ENCODE measurements around the gene OR2A25.

The OR2A25 gene

DNA sequence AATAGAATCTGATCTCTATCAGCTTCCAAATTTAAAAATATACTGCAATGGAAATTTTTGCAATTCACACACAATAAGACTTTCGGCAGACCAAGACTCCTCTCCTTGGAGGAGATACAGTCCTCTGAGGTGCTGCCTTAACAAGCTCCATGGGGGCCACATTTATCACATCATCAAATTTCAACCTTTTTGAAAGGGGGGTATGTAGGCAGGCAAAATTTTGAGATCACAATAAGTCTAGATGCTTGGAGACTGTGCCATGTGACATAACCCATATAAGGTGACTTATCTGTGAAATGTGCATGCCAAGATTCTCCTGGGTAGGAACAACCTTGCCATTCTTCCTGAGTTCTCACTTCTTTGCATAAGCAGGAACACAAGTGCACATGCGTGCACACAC is 16.4 kb downstream of the OR2A25 start, which contains the start of gene OR2A12:
TSS of gene OR2A12 (plus strand) at position 301 of the 400 bp plus-strand sequence. CDS start 8,830 bp downstream, outside the sequence.
- H3K9me3 ChIP-seq (ENCODE audit: control insufficient read depth, insufficient read depth, low read length): no peaks in the 10 kb centered on the region
- no peak within 1 kb of the TSS for H3K9ac ChIP-seq (ENCODE audit: low read depth, low read length)
- H3K27me3 ChIP-seq (ENCODE audit: control insufficient read depth, insufficient read depth, low read length): no peaks in the 10 kb centered on the region
- no peak within 1 kb of the TSS for H3K4me3 ChIP-seq (ENCODE audit: low read depth, low read length)
- H3K4me1 ChIP-seq (ENCODE audit: control insufficient read depth, insufficient read depth, low read length): no peaks in the 10 kb centered on the region
- H3K36me3 ChIP-seq (ENCODE audit: control insufficient read depth, insufficient read depth, low read length): no peaks in the 10 kb centered on the region

DNA sequence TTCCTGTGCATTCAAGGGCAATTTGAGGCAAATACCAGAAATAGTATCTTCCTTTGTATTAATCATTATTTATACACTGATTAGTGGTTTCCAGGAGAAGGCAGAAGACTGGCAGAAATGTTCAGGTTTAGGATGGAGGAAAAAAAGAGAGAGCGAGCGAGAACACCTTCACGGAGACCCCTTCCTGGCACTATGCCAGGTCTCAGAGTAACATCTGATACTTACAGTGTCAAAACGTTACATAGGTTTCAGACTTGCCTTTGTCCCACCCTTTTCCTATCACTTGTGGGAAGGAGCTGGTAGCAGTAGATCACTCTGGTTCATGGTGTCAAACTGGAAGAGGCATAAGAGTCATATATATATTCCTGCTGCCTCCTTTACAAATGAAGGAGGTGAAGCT is 17.1 kb downstream of the OR2A25 start:
- no peaks in the 10 kb centered on the region for H3K36me3 ChIP-seq (ENCODE audit: control insufficient read depth, insufficient read depth, low read length)
- H3K9me3 ChIP-seq (ENCODE audit: control insufficient read depth, insufficient read depth, low read length): no peaks in the 10 kb centered on the region
- no peaks in the 10 kb centered on the region for H3K27me3 ChIP-seq (ENCODE audit: control insufficient read depth, insufficient read depth, low read length)
- no peak overlapping the region for H3K4me3 ChIP-seq (ENCODE audit: low read depth, low read length)
- H3K9ac ChIP-seq (ENCODE audit: low read depth, low read length): no peak overlapping the region
- no peaks in the 10 kb centered on the region for H3K4me1 ChIP-seq (ENCODE audit: control insufficient read depth, insufficient read depth, low read length)

DNA sequence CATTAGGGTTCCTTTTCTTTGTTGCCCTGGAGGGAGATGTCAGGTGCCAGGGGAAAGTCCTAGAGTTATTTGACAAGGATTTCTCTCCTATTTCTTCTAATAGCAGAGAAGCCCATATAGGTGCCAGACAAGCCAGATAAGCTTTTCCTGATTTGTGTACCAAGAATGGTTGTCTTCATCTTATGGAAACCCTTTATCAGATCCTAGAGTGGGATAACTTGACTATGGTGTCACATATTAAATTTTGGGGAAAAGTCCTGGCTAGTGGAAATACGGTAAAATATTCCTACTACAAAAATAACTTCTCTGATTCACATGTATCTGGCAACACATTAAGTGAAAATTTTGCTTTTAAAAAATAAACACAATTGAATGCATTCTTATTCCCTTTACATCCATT is 17.6 kb downstream of the OR2A25 start:
- Histone ChIP-seq H3K4me1 (ENCODE audit: control insufficient read depth, insufficient read depth, low read length) (no peaks in the 10 kb centered on the region), H3K27me3 (ENCODE audit: control insufficient read depth, insufficient read depth, low read length) (no peaks in the 10 kb centered on the region), H3K36me3 (ENCODE audit: control insufficient read depth, insufficient read depth, low read length) (no peaks in the 10 kb centered on the region), H3K9me3 (ENCODE audit: control insufficient read depth, insufficient read depth, low read length) (no peaks in the 10 kb centered on the region), H3K4me3 (ENCODE audit: low read depth, low read length) (no peak overlapping the region), H3K9ac (ENCODE audit: low read depth, low read length) (no peak overlapping the region)

DNA sequence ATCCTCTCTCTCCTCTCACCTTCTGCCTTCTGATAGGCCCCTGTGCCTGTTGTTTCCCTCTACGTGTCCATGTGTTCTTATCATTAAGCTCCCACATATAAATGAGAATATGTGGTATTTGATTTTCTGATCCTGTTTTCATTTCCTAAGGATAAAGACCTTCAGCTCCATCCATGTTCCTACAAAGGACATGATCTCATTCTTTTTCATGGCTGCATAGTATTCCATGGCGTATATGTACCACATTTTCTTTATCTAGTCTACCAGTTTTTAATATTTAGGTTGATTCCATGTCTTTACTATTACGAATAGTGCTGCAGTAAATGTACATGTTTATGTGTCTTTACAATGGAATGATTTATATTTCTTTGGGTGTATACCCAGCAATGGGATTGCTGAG is 21.1 kb downstream of the OR2A25 start:
- H3K4me3 ChIP-seq (ENCODE audit: low read depth, low read length): no peak overlapping the region
- H3K4me1 ChIP-seq (ENCODE audit: control insufficient read depth, insufficient read depth, low read length): no peaks in the 10 kb centered on the region
- no peaks in the 10 kb centered on the region for H3K36me3 ChIP-seq (ENCODE audit: control insufficient read depth, insufficient read depth, low read length)
- H3K27me3 ChIP-seq (ENCODE audit: control insufficient read depth, insufficient read depth, low read length): no peaks in the 10 kb centered on the region
- H3K9ac ChIP-seq (ENCODE audit: low read depth, low read length): no peak overlapping the region
- H3K9me3 ChIP-seq (ENCODE audit: control insufficient read depth, insufficient read depth, low read length): no peaks in the 10 kb centered on the region

DNA sequence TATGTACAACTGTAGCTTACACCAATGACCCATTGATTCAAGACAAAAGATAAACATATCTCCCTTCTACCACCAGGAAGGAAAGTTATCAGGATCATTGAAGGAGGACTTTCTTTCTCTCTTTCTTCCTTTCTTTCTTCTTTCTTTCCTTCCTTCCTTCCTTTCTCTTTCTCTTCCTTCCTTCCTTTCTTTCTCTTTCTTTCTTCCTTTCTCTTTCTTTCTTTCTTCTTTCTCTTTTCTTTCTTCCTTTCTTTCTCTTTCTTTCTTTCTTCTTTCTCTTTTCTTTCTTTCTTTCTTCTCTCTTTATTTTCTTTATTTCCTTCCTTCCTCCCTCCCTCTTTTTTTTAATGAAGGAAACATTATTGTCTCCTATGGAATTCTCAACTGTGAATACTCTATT is 29.2 kb downstream of the OR2A25 start:
- Histone ChIP-seq H3K36me3 (ENCODE audit: control insufficient read depth, insufficient read depth, low read length) (no peaks in the 10 kb centered on the region), H3K4me3 (ENCODE audit: low read depth, low read length) (no peak overlapping the region), H3K9me3 (ENCODE audit: control insufficient read depth, insufficient read depth, low read length) (no peaks in the 10 kb centered on the region), H3K9ac (ENCODE audit: low read depth, low read length) (no peak overlapping the region), H3K4me1 (ENCODE audit: control insufficient read depth, insufficient read depth, low read length) (no peaks in the 10 kb centered on the region), H3K27me3 (ENCODE audit: control insufficient read depth, insufficient read depth, low read length) (no peaks in the 10 kb centered on the region)

DNA sequence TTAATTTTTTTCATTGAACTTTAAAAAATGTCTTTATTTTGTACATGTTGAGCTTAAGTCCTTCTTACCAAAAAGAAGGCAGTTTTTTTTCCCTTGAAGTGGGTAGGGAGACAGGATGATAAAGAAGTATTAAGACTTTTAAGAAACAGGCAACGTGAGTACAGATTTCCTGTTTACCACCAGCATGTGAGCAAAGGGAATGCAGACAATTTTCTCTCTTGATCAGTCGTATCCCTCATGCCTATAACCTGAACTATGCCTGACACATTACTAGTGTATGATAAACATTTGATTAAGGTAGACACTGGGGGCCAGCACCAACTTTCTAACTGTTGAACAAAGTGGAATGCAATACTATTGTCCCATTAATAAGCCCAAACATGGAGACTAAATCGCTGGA is 31.0 kb downstream of the OR2A25 start:
- Histone ChIP-seq H3K36me3 (ENCODE audit: control insufficient read depth, insufficient read depth, low read length) (no peaks in the 10 kb centered on the region), H3K4me3 (ENCODE audit: low read depth, low read length) (no peak overlapping the region), H3K4me1 (ENCODE audit: control insufficient read depth, insufficient read depth, low read length) (no peaks in the 10 kb centered on the region), H3K27me3 (ENCODE audit: control insufficient read depth, insufficient read depth, low read length) (no peaks in the 10 kb centered on the region), H3K9ac (ENCODE audit: low read depth, low read length) (no peak overlapping the region), H3K9me3 (ENCODE audit: control insufficient read depth, insufficient read depth, low read length) (no peaks in the 10 kb centered on the region)

DNA sequence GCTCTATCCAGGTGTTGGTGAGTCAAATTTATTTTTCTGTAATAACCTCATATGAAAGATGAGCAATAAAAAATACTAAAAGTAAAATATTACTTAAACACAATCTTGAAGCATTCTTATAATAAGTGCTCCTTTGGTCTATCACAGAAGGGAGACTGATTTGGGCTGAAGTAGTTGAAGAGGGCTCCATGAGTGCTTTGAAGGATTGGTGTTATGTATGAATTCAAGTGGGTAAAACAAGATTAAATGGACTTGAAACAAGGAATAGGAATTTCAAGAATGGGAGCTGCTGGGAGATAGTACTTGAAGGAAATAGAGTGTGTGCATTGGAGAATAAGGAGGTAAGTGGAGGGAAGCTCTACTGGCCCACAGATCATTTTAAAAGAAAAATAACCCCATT is 32.4 kb downstream of the OR2A25 start:
- no peaks in the 10 kb centered on the region for H3K27me3 ChIP-seq (ENCODE audit: control insufficient read depth, insufficient read depth, low read length)
- no peak overlapping the region for H3K9ac ChIP-seq (ENCODE audit: low read depth, low read length)
- no peaks in the 10 kb centered on the region for H3K36me3 ChIP-seq (ENCODE audit: control insufficient read depth, insufficient read depth, low read length)
- no peaks in the 10 kb centered on the region for H3K9me3 ChIP-seq (ENCODE audit: control insufficient read depth, insufficient read depth, low read length)
- H3K4me1 ChIP-seq (ENCODE audit: control insufficient read depth, insufficient read depth, low read length): no peaks in the 10 kb centered on the region
- no peak overlapping the region for H3K4me3 ChIP-seq (ENCODE audit: low read depth, low read length)

DNA sequence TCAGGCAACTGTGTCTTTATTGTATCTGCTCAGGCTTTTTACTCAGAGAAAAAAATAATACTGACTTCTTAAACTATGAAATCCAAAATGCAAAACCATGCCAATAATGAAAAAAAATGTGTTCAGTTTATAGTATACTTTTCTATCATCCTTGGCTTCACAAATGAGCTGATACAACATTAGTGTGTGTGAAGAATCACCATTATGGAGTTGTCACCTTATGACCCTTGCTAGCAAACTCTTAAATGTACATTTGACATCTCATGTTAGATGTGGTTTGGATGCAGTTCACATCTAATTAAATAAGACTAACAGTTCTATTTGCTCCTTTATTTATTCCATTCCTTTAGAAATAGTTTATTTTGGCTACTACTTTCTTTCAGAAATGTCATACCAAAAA is 35.6 kb downstream of the OR2A25 start:
- Histone ChIP-seq H3K36me3 (ENCODE audit: control insufficient read depth, insufficient read depth, low read length) (no peaks in the 10 kb centered on the region), H3K9me3 (ENCODE audit: control insufficient read depth, insufficient read depth, low read length) (no peaks in the 10 kb centered on the region), H3K27me3 (ENCODE audit: control insufficient read depth, insufficient read depth, low read length) (no peaks in the 10 kb centered on the region), H3K9ac (ENCODE audit: low read depth, low read length) (no peak overlapping the region), H3K4me3 (ENCODE audit: low read depth, low read length) (no peak overlapping the region), H3K4me1 (ENCODE audit: control insufficient read depth, insufficient read depth, low read length) (no peaks in the 10 kb centered on the region)

DNA sequence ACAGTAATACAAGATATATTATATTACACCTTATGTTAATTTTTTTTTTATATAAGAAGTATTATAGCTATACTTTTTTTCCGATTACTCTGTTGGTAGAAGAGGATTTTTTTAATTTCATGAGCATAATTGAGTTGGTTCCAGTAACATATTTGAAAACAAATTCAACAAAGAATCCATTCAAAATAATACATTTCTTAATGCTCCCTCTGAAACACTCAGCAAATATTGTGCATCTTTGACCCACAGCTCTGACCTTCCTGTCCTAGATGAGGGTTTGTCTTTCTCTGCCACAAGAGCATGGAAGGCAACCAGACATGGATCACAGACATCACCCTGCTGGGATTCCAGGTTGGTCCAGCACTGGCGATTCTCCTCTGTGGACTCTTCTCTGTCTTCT is 39.7 kb downstream of the OR2A25 start, which contains the start of gene OR2A2:
TSS of gene OR2A2 (plus strand) at position 301 of the 400 bp plus-strand sequence. CDS start at position 301, 0 bp downstream.
- no peak within 1 kb of the TSS for H3K4me3 ChIP-seq (ENCODE audit: low read depth, low read length)
- no peaks in the 10 kb centered on the region for H3K27me3 ChIP-seq (ENCODE audit: control insufficient read depth, insufficient read depth, low read length)
- no peak within 1 kb of the TSS for H3K9ac ChIP-seq (ENCODE audit: low read depth, low read length)

DNA sequence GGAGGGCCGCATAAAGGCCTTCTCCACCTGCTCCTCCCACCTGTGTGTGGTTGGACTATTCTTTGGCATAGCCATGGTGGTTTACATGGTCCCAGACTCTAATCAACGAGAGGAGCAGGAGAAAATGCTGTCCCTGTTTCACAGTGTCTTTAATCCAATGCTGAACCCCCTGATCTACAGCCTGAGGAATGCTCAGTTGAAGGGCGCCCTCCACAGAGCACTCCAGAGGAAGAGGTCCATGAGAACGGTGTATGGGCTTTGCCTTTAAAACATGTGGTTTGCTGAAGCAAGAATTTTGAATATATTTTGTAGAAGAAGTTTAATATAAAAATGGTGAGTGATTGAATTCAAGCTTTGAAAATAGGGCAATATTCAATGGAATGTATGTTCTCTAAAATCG is 40.7 kb downstream of the OR2A25 start:
- no peak overlapping the region for H3K4me3 ChIP-seq (ENCODE audit: low read depth, low read length)
- no peak overlapping the region for H3K9ac ChIP-seq (ENCODE audit: low read depth, low read length)
- H3K36me3 ChIP-seq (ENCODE audit: control insufficient read depth, insufficient read depth, low read length): no peaks in the 10 kb centered on the region
- no peaks in the 10 kb centered on the region for H3K27me3 ChIP-seq (ENCODE audit: control insufficient read depth, insufficient read depth, low read length)
- no peaks in the 10 kb centered on the region for H3K9me3 ChIP-seq (ENCODE audit: control insufficient read depth, insufficient read depth, low read length)
- H3K4me1 ChIP-seq (ENCODE audit: control insufficient read depth, insufficient read depth, low read length): no peaks in the 10 kb centered on the region

More for the DNA sequence above, 39.7 kb downstream of the OR2A25 start, which contains the start of gene OR2A2:
- H3K9me3 ChIP-seq (ENCODE audit: control insufficient read depth, insufficient read depth, low read length): no peaks in the 10 kb centered on the region
- H3K36me3 ChIP-seq (ENCODE audit: control insufficient read depth, insufficient read depth, low read length): no peaks in the 10 kb centered on the region
- H3K4me1 ChIP-seq (ENCODE audit: control insufficient read depth, insufficient read depth, low read length): no peaks in the 10 kb centered on the region

DNA sequence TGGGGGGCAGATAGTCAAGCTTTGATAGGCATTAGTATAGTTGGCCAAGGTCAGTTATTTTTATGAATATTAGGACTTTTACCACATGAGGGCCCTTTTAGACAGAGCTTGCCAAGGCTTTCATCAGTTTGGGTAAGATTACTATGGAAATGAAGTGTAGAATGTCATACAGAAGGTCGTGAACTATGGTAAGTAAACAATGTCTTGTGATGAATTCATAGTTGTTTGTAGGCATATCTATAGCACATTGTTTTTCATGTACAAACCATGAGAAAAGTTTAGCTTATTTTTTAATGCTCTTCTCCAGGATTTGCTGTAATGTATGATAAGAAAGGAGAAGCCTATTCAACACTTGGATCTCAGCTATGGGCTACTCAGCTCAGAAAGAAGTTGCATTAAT is 44.0 kb downstream of the OR2A25 start:
- Histone ChIP-seq H3K4me1 (ENCODE audit: control insufficient read depth, insufficient read depth, low read length) (no peaks in the 10 kb centered on the region), H3K9me3 (ENCODE audit: control insufficient read depth, insufficient read depth, low read length) (no peaks in the 10 kb centered on the region), H3K4me3 (ENCODE audit: low read depth, low read length) (no peak overlapping the region), H3K27me3 (ENCODE audit: control insufficient read depth, insufficient read depth, low read length) (no peaks in the 10 kb centered on the region), H3K36me3 (ENCODE audit: control insufficient read depth, insufficient read depth, low read length) (no peaks in the 10 kb centered on the region), H3K9ac (ENCODE audit: low read depth, low read length) (no peak overlapping the region)

DNA sequence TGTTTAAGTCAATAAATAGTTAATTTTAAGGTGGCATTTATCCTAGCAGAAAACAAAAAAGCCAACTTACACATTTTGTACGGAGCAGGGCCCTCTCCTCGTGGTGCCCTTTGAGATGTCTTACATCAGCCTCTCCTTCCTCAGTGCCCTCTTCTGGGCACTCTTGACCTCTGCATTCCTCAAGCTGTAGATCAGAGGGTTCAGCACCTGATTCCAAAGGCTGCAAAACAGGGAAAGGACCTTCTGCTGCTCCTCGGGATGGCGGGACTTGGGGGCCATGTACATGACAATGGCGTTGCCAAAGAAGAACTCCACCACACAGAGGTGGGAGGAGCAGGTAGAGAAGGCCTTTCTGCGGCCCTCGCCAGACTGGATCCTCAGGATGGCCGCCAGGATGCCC is 48.7 kb downstream of the OR2A25 start:
- Histone ChIP-seq H3K9me3 (ENCODE audit: control insufficient read depth, insufficient read depth, low read length) (no peaks in the 10 kb centered on the region), H3K4me3 (ENCODE audit: low read depth, low read length) (no peak overlapping the region), H3K4me1 (ENCODE audit: control insufficient read depth, insufficient read depth, low read length) (no peaks in the 10 kb centered on the region), H3K27me3 (ENCODE audit: control insufficient read depth, insufficient read depth, low read length) (no peaks in the 10 kb centered on the region), H3K36me3 (ENCODE audit: control insufficient read depth, insufficient read depth, low read length) (no peaks in the 10 kb centered on the region), H3K9ac (ENCODE audit: low read depth, low read length) (no peak overlapping the region)

DNA sequence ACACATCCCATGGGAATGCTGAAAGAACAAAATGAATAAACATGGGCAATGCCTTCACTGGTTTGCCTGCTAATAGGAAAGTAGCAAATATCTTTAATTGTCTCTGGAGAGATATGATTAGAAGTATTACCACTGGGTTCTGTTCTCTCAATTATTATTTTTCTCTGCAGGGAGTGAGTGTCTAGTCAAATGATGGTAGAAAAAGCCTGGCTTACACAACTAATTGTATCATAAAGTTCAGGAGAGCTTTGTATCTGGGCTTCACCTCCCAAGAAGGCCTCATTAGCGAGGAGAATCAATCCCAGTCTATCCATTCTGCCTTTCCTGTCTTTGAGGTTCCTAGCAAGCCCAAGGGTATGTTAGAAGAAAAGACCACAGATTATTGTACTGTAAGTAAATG is 53.3 kb downstream of the OR2A25 start, which contains the start of gene OR2A14:
TSS of gene OR2A14 (plus strand) at position 301 of the 400 bp plus-strand sequence. CDS start 5,937 bp downstream, outside the sequence.
- Histone ChIP-seq H3K36me3 (ENCODE audit: control insufficient read depth, insufficient read depth, low read length) (no peaks in the 10 kb centered on the region), H3K9ac (ENCODE audit: low read depth, low read length) (no peak within 1 kb of the TSS), H3K4me1 (ENCODE audit: control insufficient read depth, insufficient read depth, low read length) (no peaks in the 10 kb centered on the region), H3K4me3 (ENCODE audit: low read depth, low read length) (no peak within 1 kb of the TSS), H3K9me3 (ENCODE audit: control insufficient read depth, insufficient read depth, low read length) (no peaks in the 10 kb centered on the region), H3K27me3 (ENCODE audit: control insufficient read depth, insufficient read depth, low read length) (no peaks in the 10 kb centered on the region)
